ENCODE measurements around the gene BNC2.

Gene BNC2

GRCh38 chr9:16753256-16753655 is 117.2 kb downstream of the BNC2 start:
- no peak for DNase-seq

- no peak for DNase-seq
Observed at GRCh38 chr9:16752601-16753000, 117.9 kb downstream of the BNC2 start.

GRCh38 chr9:16750553-16750952 is 119.9 kb downstream of the BNC2 start:
- DNase-seq, result no peak

- no peak for DNase-seq
Observed at GRCh38 chr9:16745359-16745758, 125.1 kb downstream of the BNC2 start.

- DNase-seq, result no peak
Observed at GRCh38 chr9:16744394-16744793, 126.1 kb downstream of the BNC2 start.

- DNase-seq, result no peak
Observed at GRCh38 chr9:16743375-16743774, 127.1 kb downstream of the BNC2 start.

GRCh38 chr9:16735001-16735400 is 135.5 kb downstream of the BNC2 start:
- no peak for DNase-seq

GRCh38 chr9:16732546-16732945 is 137.9 kb downstream of the BNC2 start:
- DNase-seq, result no peak

- DNase-seq, result no peak
Observed at GRCh38 chr9:16730162-16730561, 140.3 kb downstream of the BNC2 start.

GRCh38 chr9:16729651-16730050 is 140.8 kb downstream of the BNC2 start:
- DNase-seq, result no peak

GRCh38 chr9:16728137-16728508 is 142.3 kb downstream of the BNC2 start:
- DNase-seq, result no peak

GRCh38 chr9:16727452-16728136 is 142.9 kb downstream of the BNC2 start:
- DNase-seq, result no peak

- DNase-seq, result peak; percentile 26
Observed at GRCh38 chr9:16726718-16727451, 143.6 kb downstream of the BNC2 start.

GRCh38 chr9:16726029-16726428 is 144.4 kb downstream of the BNC2 start:
- no peak for DNase-seq

GRCh38 chr9:16725066-16725465 is 145.4 kb downstream of the BNC2 start:
- DNase-seq, result no peak

- DNase-seq, result no peak
Observed at GRCh38 chr9:16721972-16722371, 148.5 kb downstream of the BNC2 start.

- DNase-seq, result no peak
Observed at GRCh38 chr9:16720386-16720785, 150.1 kb downstream of the BNC2 start.

GRCh38 chr9:16719921-16720320 is 150.5 kb downstream of the BNC2 start:
- no peak for DNase-seq

- DNase-seq, result no peak
Observed at GRCh38 chr9:16718952-16719351, 151.5 kb downstream of the BNC2 start.

- DNase-seq, result no peak
Observed at GRCh38 chr9:16718296-16718695, 152.2 kb downstream of the BNC2 start.

GRCh38 chr9:16716601-16717000 is 153.9 kb downstream of the BNC2 start:
- no peak for DNase-seq

- DNase-seq, result no peak
Observed at GRCh38 chr9:16715404-16715803, 155.1 kb downstream of the BNC2 start.

- DNase-seq, result no peak
Observed at GRCh38 chr9:16712787-16713186, 157.7 kb downstream of the BNC2 start.

GRCh38 chr9:16710888-16711287 is 159.6 kb downstream of the BNC2 start:
- DNase-seq, result no peak

GRCh38 chr9:16709924-16710323 is 160.5 kb downstream of the BNC2 start:
- no peak for DNase-seq

Measured in stimulated activated CD8-positive, alpha-beta memory T cell treated with anti-CD3 and anti-CD28 coated beads, Interleukin-4, amount 100 ng/mL, for 48 hours (primary cell).